ENCODE results near the gene KCNK16.

The KCNK16 gene

GRCh38 chr6:39266782-39267355 is 55.6 kb downstream of the KCNK16 start:
- peaks cover 9% of the 10 kb centered on the region for H3K4me1 ChIP-seq (ENCODE audit: insufficient read depth, low read length)
- H3K36me3 ChIP-seq (ENCODE audit: insufficient read depth, low read length), result no peaks in the 10 kb centered on the region
- H3K9me3 ChIP-seq (ENCODE audit: control insufficient read depth, insufficient read depth, low read length), result no peaks in the 10 kb centered on the region
- no peak overlapping the region for H3K9ac ChIP-seq (ENCODE audit: low read depth, low read length)

- H3K9me3 ChIP-seq (ENCODE audit: control insufficient read depth, insufficient read depth, low read length), result no peaks in the 10 kb centered on the region
- H3K36me3 ChIP-seq (ENCODE audit: insufficient read depth, low read length), result no peaks in the 10 kb centered on the region
- peaks cover 13% of the 10 kb centered on the region for H3K4me1 ChIP-seq (ENCODE audit: insufficient read depth, low read length)
- no peak overlapping the region for H3K9ac ChIP-seq (ENCODE audit: low read depth, low read length)
Observed at GRCh38 chr6:39266375-39266774, 56.1 kb downstream of the KCNK16 start.
